H1 (cell line): ENCODE data around the gene DBF4B. TPM values are rescaled to one million over a fixed set of nuclear protein-coding genes. Genes with fewer than 3 reads are reported as not detected.

ENCODE experiments used
- CHD7 ChIP-seq: fragments of 300-600 bp; sonication (generic); IDR thresholded peaks from 2 replicates; pipeline ENCODE4 v1.7.1; 2012; ENCODE audit warnings: low read length, moderate library complexity, mild to moderate bottlenecking, inconsistent platforms; ENCODE audit not compliant: insufficient replicate concordance
- EP300 ChIP-seq, 2 experiments: IDR thresholded peaks; 1 replicate in 1 of 2; 2 replicates in 1 of 2; pipeline ENCODE4 v1.6.1; 2011 to 2012; ENCODE audit warnings: low read depth in 2 of 2, low read length in 2 of 2, mild to moderate bottlenecking in 2 of 2, borderline replicate concordance in 1 of 2, inconsistent platforms in 1 of 2, moderate library complexity in 1 of 2
- polyA plus RNA-seq, 7 experiments: library from polyadenylated mRNA; depleted of rRNA in 3 of 7; stranded (reverse) in 5 of 7; unstranded in 2 of 7; fragments of >200 nt in 5 of 7; fragments of 200-250 nt in 2 of 7; gene quantifications; 1 replicate in 5 of 7; 2 replicates in 1 of 7; 4 replicates in 1 of 7; pipeline versions ENCODE4 v1.2.1 to v1.2.3, GENCODE V29; 2011 to 2013; ENCODE audit warnings: missing spikeins in 2 of 7, mixed read lengths in 2 of 7
- total RNA-seq: library from RNA; stranded (reverse); fragmentation: NEBNext Ultra II Directional; extraction: Animal tissue kit (Norgen Biotek cat#: 25700); gene quantifications from 2 replicates; pipeline ENCODE4 v1.2.1, GENCODE V29; 2021
- TF ChIP-seq, protein P1 (sequence below): IDR thresholded peaks from 2 replicates; pipeline ENCODE4 v1.6.1; 2011; ENCODE audit warnings: low read depth, mild to moderate bottlenecking, low read length; ENCODE audit not compliant: insufficient read depth

Gene DBF4B
- total and polyA plus RNA-seq, 2 of the 8 experiments (the other 6 are each of a cell fraction or from before 2014, with no cell fraction given): 20.2 to 26.9 TPM

GRCh38 chr17:44673893-44674292 is 34.6 kb upstream of the DBF4B start (continued):
- TF ChIP-seq CHD7 (no peak), EP300 (IDR thresholded peaks at IDR 0.05; ENCODE audit: borderline replicate concordance in 1 of 2, low read depth in 2 of 2, low read length in 2 of 2) (no peak)
- TF ChIP-seq, protein P1, sequence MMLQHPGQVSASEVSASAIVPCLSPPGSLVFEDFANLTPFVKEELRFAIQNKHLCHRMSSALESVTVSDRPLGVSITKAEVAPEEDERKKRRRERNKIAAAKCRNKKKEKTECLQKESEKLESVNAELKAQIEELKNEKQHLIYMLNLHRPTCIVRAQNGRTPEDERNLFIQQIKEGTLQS: no peak
